ENCODE data around the gene TRMT61B.

GRCh38 chr2:28906821-28907220 is 36.7 kb upstream of the TRMT61B start:
- TF ChIP-seq EZH2 (IDR thresholded peaks at IDR 0.05; ENCODE audit: insufficient read depth, poor library complexity, severe bottlenecking) (no peak), EZH2phosphoT487 (IDR thresholded peaks at IDR 0.05; ENCODE audit: insufficient read depth, low read depth) (no peak)

All from GM23248 (cell line).